Tibial nerve (tissue), 3 donors: Measurements from ENCODE around the gene RO60.

Source experiments
- POLR2A ChIP-seq, 2 donors: fragments of 450-650 bp; IDR thresholded peaks; one replicate each; pipeline ENCODE4 v1.6.1; 2017; ENCODE audit warnings: antibody characterized with exemption in 2 of 2, mild to moderate bottlenecking in 2 of 2, moderate library complexity in 2 of 2
- TF ChIP-seq, protein P1 (sequence below), 5 experiments: fragments of 200-600 bp in 3 of 5; fragments of 450-650 bp in 2 of 5; sonication (generic) in 3 of 5; IDR thresholded peaks; one replicate each; pipeline ENCODE4 v1.5.1; 2016 to 2019; ENCODE audit warnings: antibody characterized with exemption in 5 of 5, mild to moderate bottlenecking in 3 of 5, moderate library complexity in 2 of 5

DNA sequence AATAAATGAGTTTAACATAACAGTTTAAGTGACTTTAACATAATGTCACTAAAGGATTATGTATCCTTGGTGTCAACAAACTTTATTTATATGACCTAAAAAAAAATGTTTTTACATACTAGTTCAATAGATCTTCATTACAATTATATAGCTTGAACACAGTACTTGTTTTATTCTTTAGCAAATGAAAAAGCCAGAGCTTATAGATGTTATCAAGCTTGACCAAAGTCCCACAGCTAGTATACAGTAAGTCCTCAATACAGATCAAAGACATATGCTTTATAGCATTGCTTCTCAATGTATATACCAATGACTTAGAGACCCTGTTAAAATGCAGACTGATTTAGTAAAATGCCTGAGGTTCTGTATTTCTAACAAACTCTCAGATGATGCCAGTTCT lies 42.6 kb upstream of the RO60 start:
- TF ChIP-seq, protein P1, sequence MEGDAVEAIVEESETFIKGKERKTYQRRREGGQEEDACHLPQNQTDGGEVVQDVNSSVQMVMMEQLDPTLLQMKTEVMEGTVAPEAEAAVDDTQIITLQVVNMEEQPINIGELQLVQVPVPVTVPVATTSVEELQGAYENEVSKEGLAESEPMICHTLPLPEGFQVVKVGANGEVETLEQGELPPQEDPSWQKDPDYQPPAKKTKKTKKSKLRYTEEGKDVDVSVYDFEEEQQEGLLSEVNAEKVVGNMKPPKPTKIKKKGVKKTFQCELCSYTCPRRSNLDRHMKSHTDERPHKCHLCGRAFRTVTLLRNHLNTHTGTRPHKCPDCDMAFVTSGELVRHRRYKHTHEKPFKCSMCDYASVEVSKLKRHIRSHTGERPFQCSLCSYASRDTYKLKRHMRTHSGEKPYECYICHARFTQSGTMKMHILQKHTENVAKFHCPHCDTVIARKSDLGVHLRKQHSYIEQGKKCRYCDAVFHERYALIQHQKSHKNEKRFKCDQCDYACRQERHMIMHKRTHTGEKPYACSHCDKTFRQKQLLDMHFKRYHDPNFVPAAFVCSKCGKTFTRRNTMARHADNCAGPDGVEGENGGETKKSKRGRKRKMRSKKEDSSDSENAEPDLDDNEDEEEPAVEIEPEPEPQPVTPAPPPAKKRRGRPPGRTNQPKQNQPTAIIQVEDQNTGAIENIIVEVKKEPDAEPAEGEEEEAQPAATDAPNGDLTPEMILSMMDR (IDR thresholded peaks at IDR 0.05): no peak
- TF ChIP-seq POLR2A (IDR thresholded peaks at IDR 0.05): no peak
